Loucy (cell line): ENCODE results near the gene LIMA1.
"Not testable (repeated sequence)": the region's sequence is repeated elsewhere in the genome, so short reads cannot be mapped to it uniquely, and the experiment has no call there.

Experiments
- H2AFZ ChIP-seq: fragments of 200-600 bp; sonication (generic); 2 replicates; pipeline ENCODE4 v1.6.0; 2016; ENCODE audit warnings: antibody characterized with exemption, mild to moderate bottlenecking, low read length, moderate library complexity
- H3F3A ChIP-seq: fragments of 200-600 bp; 2 replicates; pipeline ENCODE4 v1.6.0; 2016; ENCODE audit warnings: antibody characterized with exemption, low read depth, mild to moderate bottlenecking
- H3K27me3 ChIP-seq: fragments of 200-600 bp; sonication (generic); 2 replicates; pipeline ENCODE4 v1.6.1; 2014; ENCODE audit warnings: low read length, mild to moderate bottlenecking; ENCODE audit not compliant: insufficient read depth, poor library complexity, severe bottlenecking
- H3K36me3 ChIP-seq: fragments of 200-600 bp; sonication (generic); 2 replicates; pipeline ENCODE4 v1.6.1; 2016; ENCODE audit warnings: low read length; ENCODE audit not compliant: insufficient read depth
- H3K4me1 ChIP-seq: fragments of 200-600 bp; sonication (generic); 2 replicates; pipeline ENCODE4 v1.5.1; 2014; ENCODE audit warnings: low read length, mild to moderate bottlenecking; ENCODE audit not compliant: insufficient read depth, poor library complexity, severe bottlenecking
- H3K4me2 ChIP-seq: fragments of 200-600 bp; sonication (generic); 2 replicates; pipeline ENCODE4 v1.6.0; 2014; ENCODE audit warnings: antibody characterized with exemption, low read length, low read depth, mild to moderate bottlenecking; ENCODE audit not compliant: poor library complexity, severe bottlenecking
- H3K4me3 ChIP-seq: fragments of 200-600 bp; sonication (generic); 2 replicates; pipeline ENCODE4 v1.5.1; 2014; ENCODE audit warnings: low read length, mild to moderate bottlenecking, mixed read lengths; ENCODE audit not compliant: poor library complexity, severe bottlenecking
- H3K79me2 ChIP-seq: fragments of 200-600 bp; sonication (generic); 2 replicates; pipeline ENCODE4 v1.6.1; 2014; ENCODE audit warnings: low read length; ENCODE audit not compliant: insufficient read depth
- H3K9ac ChIP-seq: fragments of 200-600 bp; sonication (generic); 2 replicates; pipeline ENCODE4 v1.6.0; 2014; ENCODE audit warnings: mild to moderate bottlenecking, low read depth, low read length, moderate library complexity; ENCODE audit not compliant: poor library complexity, severe bottlenecking
- H3K9me2 ChIP-seq: fragments of 200-600 bp; sonication (generic); replicated peaks from 2 replicates; pipeline ENCODE4 v1.6.1; 2016; ENCODE audit warnings: low read depth, low read length, mixed read lengths
- H3K9me3 ChIP-seq: fragments of 200-600 bp; sonication (generic); 2 replicates; pipeline ENCODE4 v1.6.1; 2014; ENCODE audit warnings: mild to moderate bottlenecking, antibody characterized with exemption, low read length, low read depth; ENCODE audit not compliant: insufficient read depth
- H4K20me1 ChIP-seq: fragments of 200-600 bp; sonication (generic); 2 replicates; pipeline ENCODE4 v1.6.0; 2014; ENCODE audit warnings: antibody characterized with exemption, low read length, mild to moderate bottlenecking; ENCODE audit not compliant: insufficient read depth, poor library complexity, severe bottlenecking
- EZH2phosphoT487 ChIP-seq: fragments of 200-600 bp; IDR thresholded peaks from 2 replicates; pipeline ENCODE4 v1.6.1; 2018; ENCODE audit warnings: antibody characterized with exemption, mild to moderate bottlenecking, moderate library complexity, borderline replicate concordance
- TF ChIP-seq, protein P1 (sequence below): fragments of 200-600 bp; sonication (generic); conservative IDR thresholded peaks from 2 replicates; pipeline ENCODE4 v1.5.1; 2014; ENCODE audit warnings: mild to moderate bottlenecking, antibody characterized with exemption, low read length

Gene LIMA1

DNA sequence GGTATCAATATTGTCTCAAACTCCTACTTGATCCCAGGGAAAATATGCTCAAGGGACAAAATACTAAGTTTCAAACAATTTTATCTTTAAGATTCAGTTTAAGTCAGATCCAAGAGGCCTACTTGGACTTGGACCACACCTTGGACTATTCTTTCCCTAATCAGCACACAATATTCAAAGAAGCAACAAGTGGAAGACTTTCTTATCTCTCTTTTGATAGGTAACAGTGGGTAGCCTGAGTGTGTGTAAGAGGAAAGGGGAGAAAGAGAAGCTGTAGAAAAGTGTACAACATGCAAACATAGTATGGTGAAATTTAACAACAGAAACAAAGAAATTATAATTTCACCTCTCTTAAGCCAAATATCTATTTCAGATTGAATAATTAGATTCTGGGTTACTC, 122.7 kb downstream of the LIMA1 start:
- H3K36me3 ChIP-seq = no peaks in the 10 kb centered on the region
- H3K79me2 ChIP-seq = peaks cover 81% of the 10 kb centered on the region
- H3F3A ChIP-seq = no peaks in the 10 kb centered on the region
- no peak overlapping the region for H2AFZ ChIP-seq
- no peaks in the 10 kb centered on the region for H3K9me2 ChIP-seq
- H3K9ac ChIP-seq = peak overlapping the region; percentile 38
- peaks cover 21% of the 10 kb centered on the region for H4K20me1 ChIP-seq
- H3K4me3 ChIP-seq = no peak overlapping the region
- H3K4me1 ChIP-seq = peaks cover 36% of the 10 kb centered on the region
- H3K9me3 ChIP-seq = no peaks in the 10 kb centered on the region
- TF ChIP-seq, protein P1, sequence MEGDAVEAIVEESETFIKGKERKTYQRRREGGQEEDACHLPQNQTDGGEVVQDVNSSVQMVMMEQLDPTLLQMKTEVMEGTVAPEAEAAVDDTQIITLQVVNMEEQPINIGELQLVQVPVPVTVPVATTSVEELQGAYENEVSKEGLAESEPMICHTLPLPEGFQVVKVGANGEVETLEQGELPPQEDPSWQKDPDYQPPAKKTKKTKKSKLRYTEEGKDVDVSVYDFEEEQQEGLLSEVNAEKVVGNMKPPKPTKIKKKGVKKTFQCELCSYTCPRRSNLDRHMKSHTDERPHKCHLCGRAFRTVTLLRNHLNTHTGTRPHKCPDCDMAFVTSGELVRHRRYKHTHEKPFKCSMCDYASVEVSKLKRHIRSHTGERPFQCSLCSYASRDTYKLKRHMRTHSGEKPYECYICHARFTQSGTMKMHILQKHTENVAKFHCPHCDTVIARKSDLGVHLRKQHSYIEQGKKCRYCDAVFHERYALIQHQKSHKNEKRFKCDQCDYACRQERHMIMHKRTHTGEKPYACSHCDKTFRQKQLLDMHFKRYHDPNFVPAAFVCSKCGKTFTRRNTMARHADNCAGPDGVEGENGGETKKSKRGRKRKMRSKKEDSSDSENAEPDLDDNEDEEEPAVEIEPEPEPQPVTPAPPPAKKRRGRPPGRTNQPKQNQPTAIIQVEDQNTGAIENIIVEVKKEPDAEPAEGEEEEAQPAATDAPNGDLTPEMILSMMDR = no peak
- no peak for TF ChIP-seq EZH2phosphoT487
- H3K27me3 ChIP-seq = no peaks in the 10 kb centered on the region
- peak overlapping the region; percentile 10 for H3K4me2 ChIP-seq

DNA sequence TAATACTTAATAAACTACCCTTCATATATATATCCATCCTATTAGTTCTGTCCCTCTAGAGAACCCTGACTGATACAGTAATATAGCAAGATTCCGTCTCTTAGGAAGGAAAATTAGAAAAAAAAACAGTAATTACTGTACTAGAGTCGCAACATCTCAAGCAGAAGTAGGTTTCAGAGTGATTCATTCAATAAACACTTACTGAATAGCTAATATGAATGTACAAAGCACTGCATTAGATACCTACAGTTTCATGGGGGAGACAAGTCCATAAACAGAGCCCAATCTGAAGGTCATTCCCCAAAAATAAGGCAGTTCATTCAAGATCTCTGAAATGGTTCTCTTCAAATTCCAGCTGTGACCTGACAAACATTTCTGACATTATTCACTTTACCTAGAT, 126.1 kb downstream of the LIMA1 start:
- H3F3A ChIP-seq = no peaks in the 10 kb centered on the region
- no peaks in the 10 kb centered on the region for H3K9me2 ChIP-seq
- peaks cover 14% of the 10 kb centered on the region for H3K4me1 ChIP-seq
- H3K27me3 ChIP-seq = no peaks in the 10 kb centered on the region
- no peak overlapping the region for H3K9ac ChIP-seq
- H3K79me2 ChIP-seq = peaks cover 72% of the 10 kb centered on the region
- peaks cover 16% of the 10 kb centered on the region for H4K20me1 ChIP-seq
- no peaks in the 10 kb centered on the region; the same call in 1 of the 2 replicates for H3K36me3 ChIP-seq
- H3K4me3 ChIP-seq = no peak overlapping the region
- H2AFZ ChIP-seq = no peak overlapping the region
- H3K4me2 ChIP-seq = no peak overlapping the region
- H3K9me3 ChIP-seq = no peaks in the 10 kb centered on the region
- TF ChIP-seq, protein P1 = no peak
- no peak for TF ChIP-seq EZH2phosphoT487

DNA sequence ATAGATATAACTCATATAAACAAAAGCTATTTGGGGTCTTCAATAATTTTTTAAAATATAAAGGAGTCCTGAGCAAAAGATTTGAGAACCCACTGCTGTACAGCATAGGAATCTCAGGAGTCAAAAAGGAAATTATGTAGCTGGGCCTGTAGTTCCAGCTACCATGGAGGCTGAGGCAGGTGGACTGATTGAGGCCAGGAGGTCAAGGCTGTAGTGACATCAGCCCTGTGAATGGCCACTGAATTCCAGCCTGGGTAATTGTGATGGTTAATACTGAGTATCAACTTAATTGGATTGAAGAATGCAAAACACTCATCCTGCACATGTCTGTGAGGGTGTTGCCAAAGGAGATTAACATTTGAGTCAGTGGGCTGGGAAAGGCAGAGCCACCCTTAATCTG, 126.7 kb downstream of the LIMA1 start:
- no peaks in the 10 kb centered on the region for H3F3A ChIP-seq
- no peak overlapping the region for H3K4me3 ChIP-seq
- H3K4me2 ChIP-seq = no peak overlapping the region
- peaks cover 71% of the 10 kb centered on the region for H3K79me2 ChIP-seq
- no peaks in the 10 kb centered on the region for H3K27me3 ChIP-seq
- H3K36me3 ChIP-seq = no peaks in the 10 kb centered on the region; the same call in 1 of the 2 replicates
- no peak overlapping the region for H2AFZ ChIP-seq
- no peak overlapping the region for H3K9ac ChIP-seq
- no peaks in the 10 kb centered on the region for H3K9me3 ChIP-seq
- TF ChIP-seq, protein P1 = no peak
- no peak for TF ChIP-seq EZH2phosphoT487
- peaks cover 11% of the 10 kb centered on the region for H3K4me1 ChIP-seq
- H3K9me2 ChIP-seq = no peaks in the 10 kb centered on the region
- H4K20me1 ChIP-seq = peaks cover 13% of the 10 kb centered on the region

DNA sequence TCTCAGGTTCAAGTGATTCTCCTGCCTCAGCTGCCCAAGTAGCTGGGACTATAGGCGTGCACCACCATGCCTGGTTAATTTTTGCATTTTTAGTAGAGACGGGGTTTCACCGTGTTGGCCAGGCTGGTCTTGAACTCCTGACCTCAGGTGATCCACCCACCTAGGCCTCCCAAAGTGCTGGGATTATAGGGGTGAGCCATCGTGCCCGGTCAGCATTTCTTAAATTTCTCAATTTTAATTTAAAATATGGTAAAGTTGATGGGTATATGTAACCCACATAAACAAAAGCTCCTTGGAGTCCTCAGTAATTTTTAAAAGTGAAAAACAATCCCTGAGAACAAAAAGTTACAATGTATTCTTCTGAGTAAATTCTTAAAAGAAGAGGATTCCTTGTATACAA, 128.4 kb downstream of the LIMA1 start:
- peaks cover 61% of the 10 kb centered on the region for H3K79me2 ChIP-seq

More for the DNA sequence above, 128.4 kb downstream of the LIMA1 start:
- H3K36me3 ChIP-seq, H3K9me3 ChIP-seq, H2AFZ ChIP-seq, H3K4me3 ChIP-seq, H3K4me1 ChIP-seq, H3K27me3 ChIP-seq, H3K9ac ChIP-seq, H4K20me1 ChIP-seq, H3K4me2 ChIP-seq, H3K9me2 ChIP-seq, H3F3A ChIP-seq: not testable (repeated sequence)
